KG1 (cell line): ENCODE data around the gene RGS14.
A peak's percentile ranks its signal among the peaks of the same experiment; 100 is the strongest.
"Not testable (repeated sequence)": the region's sequence is repeated elsewhere in the genome, so short reads cannot be mapped to it uniquely, and the experiment has no call there.

Experiments used
- DNase-seq: peaks from one replicate; lab custom pipeline; 2025; lab: John Stamatoyannopoulos, UW

The RGS14 gene

DNA sequence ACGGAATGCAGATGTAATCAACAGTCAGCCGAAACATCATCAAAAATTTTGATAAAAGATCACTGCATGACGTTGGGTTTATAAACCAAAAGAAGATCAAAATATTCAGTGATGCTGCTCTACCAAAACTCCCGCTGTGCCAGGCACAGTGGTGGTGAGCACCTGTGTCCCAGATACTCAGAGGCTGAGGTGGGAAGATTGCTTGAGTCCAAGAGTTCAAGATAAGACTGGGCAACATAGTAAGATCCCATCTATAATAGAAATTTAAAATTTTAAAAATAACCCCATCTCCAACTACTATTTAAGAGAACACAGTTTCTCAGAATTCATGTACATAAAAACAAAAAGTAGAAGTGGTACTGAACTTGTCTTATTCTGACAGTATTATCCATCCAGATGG lies 10.0 kb upstream of the RGS14 start:
- no peak for DNase-seq

DNA sequence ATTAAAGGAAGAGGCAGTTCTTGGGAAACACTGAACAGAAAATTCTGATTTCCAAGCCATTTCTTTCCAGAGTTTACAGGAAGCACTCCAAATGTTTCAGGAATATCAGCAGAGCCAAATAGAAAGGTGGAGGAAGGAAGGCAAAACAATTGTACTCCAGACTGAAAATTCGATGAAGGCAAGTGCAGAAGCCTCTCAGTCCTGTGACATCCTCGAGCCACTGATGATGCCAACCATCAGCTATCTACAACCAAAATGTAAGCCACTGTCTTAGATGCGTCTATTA lies 8.4 kb upstream of the RGS14 start:
- DNase-seq, result no peak

DNA sequence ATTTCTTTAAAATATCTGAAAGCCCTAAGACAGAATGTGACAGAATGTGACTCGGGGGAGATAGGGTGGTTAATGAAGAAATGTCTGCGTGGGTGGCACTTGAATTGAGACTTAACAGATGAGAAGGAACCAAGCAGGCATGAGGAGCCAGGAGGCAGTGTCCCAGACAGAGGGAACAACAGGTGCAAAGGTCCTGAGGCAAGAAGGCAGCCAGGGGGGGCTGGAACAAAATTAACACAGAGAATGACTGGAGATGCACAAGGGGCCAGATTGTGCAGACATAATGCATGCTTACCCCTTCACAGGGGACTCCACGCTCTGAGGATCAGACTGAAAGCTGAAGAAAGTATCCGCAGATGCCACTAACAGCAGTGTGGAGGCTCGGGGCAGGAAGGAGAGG lies 8.0 kb upstream of the RGS14 start:
- no peak for DNase-seq

DNA sequence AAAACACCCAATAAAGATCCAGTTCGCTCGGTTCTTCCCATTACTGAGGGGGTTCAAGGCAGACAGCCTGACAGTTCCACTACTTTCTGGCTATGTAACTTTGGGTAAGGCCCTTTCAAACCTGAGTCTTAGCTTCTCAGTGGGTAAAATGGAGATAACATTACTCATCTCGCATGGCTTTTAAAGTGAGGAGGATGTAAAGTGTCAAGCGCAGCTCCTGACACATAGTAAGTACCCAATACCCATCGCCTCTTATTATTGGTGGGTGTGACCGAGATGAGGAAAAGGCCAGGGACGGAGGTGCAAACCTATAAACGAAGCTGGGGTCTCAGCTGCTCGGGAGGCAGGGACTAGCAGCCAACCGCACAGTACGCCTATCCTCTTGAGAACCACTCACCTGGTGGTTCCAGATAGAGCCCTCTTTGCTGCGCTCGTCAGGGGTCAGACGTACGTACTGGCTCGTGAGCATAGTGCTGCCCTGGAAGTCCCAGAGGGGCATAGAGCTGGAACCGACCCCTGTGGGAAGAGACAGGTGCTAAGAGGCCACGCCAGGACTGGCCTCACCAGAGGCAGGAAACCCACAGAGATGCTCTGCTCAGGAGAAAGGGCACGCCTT lies 6.8 kb upstream of the RGS14 start:
- no peak for DNase-seq

DNA sequence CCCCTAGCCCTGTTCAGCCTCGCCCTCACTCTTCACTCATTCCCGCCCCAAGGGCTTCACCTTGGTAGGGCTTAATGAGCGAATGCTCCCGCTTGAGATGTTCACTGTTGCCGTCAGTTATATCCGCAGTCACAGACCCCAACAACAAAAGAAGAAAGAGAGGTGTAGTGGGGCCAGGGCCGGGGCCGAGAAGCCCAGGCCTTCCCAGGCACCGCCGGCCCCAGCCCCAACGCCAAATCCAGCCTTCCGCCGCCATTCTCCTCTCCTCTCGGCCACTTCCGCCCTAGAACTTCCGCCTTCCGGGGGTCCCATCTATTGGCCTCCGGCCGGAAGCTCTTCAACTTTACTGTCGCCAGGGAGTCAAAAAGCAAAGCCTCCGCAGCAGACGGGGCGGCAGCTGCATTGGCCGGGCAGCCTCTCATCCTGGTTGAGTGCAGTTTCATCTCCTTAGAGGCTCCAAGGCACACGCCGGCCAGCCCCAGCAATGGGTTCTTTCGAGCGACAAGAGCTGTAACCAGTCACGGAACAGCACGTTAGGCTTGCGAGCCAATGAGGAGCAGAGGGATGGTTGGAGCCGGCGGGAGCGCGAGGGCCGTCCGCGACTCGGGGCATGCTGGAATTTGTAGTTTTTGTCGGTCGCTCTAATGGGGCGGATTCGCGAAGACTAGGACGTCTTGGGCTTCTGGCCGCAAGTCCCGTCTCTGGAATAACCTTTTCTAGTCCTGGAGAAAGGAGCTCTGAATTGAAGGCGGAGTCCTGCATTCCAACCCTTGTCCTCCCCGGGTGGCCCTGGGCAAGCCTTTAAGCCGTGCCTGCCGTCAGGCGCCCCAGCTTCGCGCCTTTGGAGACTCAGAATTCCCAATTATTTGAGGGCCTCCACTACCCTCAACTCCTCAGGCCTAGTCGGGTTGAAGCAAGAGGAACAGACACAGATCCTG lies 6.1 kb upstream of the RGS14 start, which contains the start of gene LMAN2:
TSS of gene LMAN2 (minus strand) at position 277 of the 938 bp plus-strand sequence. CDS start at position 256, 21 bp downstream.
- peak; percentile 97 for DNase-seq

DNA sequence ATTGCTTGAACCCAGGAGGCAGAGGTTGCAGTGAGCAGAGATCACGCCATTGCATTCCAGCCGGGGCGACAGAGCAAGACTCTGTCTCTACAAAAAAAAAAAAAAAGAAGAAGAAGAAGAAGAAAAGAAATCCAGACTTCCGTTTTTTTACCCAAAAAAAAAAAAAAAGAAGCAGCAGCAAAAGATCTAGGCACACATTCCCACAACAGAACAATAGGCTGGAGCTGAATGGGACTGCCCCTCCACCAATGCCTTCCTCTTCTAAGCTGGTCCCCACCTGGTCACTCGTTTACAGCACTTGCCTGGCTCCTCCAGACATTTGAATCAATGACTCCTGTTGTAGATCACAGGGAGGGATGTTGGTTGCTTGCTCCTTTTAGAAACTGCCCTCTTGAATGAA lies 4.6 kb upstream of the RGS14 start:
- no peak for DNase-seq

DNA sequence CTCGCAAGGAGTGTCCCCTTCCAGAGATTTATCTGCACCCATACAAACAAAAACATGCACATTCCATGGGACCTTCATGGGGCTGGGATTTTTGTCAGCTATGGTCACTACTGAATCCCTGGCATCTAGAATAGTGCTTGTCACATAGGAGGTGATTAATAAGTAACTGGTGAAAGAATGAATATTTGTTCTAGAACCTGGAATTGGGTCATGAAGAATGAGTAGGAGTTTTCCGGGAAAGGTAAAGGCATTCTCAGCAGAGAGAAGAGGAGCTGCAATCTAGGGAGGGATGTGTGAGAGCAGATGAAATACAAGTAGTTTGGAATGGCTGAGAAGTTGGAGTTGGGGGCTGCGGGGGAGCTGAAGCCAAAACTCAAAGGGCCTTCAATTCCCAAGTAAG lies 3.5 kb upstream of the RGS14 start:
- DNase-seq, result no peak

DNA sequence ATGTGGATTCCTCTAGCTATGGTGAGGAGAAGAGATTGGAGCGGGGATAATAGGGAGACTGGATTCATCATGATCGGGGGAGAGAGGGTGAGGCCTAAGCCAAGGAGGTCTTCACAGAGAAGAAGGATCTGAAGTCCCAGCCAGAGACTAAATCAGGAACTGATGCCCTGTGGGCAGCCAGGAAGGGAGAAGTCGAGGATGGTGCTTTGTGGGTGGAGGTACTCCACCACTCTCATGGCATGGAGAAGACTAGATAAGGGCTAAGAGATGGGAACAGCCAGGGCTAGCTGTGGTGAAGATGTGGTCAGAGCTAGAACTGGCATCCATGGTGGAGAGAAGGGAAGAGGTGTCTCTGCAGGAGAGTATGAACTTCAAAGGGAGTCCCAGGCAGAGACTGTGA lies 3.0 kb upstream of the RGS14 start:
- no peak for DNase-seq

DNA sequence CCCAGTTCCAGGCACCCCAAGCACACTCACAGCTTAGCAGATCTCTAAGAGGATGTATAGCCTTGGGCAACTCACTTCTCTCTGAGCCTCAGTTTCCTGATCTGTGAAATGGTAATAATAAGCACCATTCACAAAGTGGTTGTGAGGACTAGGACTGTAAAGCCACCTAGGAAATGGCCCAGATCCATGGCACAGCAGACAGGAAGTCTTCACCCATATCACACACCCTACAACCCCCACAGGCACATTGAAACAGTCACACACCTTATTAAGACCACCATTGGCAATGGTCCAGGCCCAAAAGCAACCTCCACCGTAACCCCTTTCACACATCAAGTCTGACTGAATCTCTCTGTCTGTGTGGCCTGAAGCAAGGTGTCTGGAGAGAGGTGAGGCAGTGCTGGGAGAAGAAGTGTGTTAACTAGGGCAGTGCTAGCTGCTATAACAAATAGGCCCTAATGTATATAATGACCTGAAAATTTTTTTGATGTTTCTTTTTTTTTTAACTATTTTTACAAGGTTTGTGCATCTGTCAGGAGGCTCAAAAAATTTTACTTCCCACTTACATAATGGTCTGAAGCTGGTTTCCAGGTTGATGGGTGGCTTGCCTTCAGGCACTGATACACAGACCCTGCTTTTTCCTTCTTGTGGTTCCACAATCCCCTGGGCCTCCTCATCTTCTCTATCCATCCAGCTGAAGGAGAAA lies 2.4 kb upstream of the RGS14 start:
- DNase-seq, result no peak

DNA sequence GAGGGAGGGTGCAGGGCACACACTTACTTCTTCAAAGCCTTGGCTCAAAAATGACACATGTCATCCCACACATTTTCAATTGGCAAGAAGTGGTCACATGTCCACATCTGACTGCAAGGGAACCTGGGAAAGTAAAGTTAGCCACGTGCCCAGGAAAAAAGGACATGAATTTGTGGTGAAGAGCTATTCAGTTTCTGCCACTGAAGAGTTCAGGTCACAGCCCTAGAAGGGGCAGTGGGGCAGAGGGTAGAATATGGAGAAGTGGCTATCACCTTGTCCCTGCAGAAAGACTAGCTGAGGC lies 1.9 kb upstream of the RGS14 start:
- no peak for DNase-seq

DNA sequence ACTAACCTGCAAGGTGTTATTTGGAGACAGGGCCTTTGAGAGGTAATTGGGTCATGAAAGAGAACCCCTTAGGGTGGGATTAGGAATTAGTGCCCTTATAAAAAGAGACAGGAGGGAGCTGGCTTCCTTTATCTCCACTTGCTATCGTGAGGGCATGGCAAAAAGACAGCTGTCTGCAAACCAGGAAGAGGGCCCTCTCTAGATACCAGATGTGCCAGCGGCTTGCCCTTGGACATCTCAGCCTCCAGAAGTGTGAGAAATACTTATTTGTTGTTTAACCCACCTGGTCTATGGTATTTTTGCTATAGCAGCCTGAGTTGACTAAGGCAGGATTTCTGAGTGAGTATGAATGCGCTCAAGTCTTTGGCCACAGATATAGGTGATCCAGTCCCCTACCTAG lies 978 bp upstream of the RGS14 start:
- peak; percentile 45 for DNase-seq

DNA sequence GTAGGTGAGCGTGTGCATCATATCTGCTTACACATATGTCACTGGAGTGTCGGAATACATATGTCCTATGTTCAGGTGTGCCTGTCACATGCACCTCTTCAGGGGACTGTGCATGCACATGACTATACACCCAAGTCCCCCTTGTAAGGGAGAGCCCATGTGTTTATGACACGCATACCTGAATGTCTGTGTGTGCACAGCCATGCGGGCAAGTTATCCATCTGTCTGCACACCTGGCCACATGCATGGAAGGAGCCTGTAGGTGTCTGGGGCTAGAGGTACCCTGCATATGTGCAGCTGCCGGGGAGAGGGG lies 622 bp upstream of the RGS14 start:
- DNase-seq, result no peak

DNA sequence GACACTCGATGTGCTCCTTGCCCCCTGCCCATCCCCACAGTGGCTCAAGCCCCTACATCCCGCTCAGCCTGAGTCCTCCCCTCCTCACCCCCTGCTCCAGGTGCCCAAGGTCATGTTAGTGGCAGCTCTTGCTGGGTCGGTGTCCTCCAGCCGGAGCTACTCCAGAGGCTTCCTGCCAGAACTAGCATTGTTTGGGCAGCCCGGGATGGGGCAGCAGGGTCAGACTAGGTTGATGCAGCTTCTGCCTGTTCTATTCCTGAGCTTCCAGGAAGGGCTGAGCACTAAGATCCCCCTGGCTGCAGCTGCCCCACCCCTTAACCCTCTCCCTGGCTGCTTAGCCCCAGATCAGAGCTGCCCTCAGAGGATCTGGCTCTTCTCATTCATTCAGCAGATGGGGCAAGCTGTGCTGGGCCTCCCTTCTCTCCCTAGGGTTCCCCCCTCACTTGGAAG lies 671 bp downstream of the RGS14 start:
- DNase-seq, result no peak

DNA sequence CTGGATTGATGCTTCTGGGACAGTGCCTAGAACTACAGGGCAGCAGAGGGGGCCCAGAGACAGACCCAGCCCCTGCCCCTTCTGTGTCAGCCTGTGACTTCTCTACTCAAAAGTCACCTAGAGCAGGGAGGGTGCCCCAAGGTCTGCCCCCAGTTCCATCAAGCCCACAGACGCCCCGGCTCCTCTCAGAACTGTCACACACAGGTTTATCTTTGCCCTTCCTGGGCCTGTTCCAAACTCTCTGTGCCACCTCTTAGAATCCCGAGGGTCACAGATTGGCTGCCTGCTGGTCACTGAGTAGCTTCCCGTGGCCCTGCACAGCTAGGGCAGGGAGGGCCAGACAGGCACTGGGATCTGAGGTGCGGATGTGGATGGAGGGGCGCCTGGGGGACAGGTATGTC lies 1.7 kb downstream of the RGS14 start:
- no peak for DNase-seq

DNA sequence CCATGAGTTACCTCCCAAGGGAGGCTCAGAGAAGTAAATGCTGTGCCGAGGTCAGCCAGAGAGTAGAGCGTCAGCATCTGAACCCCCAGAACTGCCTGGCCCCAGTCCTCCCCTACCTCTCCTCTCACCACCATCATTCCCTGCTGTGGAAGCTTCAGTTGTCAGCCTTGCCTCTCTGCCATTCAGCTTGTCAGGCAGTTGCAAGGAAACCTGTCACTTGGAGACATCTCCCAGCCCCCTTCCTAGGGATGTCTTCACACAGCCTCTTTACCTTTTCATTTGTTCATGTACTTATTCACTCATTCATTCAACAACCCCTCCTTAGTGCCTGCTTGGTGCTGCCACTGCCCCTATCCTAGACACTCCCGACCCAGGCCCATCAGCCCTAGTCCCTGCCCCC lies 2.1 kb downstream of the RGS14 start:
- DNase-seq, result no peak

DNA sequence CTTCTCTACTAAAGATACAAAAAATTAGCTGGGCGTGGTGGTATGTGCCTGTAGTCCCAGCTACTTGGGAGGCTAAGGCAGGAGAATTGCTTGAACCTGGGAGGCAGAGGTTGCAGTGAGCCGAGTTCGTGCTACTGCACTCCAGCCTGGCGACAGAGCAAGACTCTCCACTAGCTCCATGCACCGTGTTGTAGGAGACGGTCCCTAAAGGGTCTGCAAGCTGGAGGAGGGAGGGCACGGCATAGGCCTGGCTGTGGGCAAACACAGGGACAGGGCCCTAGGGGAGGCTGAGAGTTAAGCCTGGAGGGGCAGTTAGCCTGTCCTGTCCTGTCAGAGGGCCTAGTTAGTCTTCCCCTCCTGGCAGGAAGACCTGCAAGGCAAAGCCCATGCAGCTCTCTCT lies 3.0 kb downstream of the RGS14 start:
- not testable (repeated sequence) for DNase-seq

DNA sequence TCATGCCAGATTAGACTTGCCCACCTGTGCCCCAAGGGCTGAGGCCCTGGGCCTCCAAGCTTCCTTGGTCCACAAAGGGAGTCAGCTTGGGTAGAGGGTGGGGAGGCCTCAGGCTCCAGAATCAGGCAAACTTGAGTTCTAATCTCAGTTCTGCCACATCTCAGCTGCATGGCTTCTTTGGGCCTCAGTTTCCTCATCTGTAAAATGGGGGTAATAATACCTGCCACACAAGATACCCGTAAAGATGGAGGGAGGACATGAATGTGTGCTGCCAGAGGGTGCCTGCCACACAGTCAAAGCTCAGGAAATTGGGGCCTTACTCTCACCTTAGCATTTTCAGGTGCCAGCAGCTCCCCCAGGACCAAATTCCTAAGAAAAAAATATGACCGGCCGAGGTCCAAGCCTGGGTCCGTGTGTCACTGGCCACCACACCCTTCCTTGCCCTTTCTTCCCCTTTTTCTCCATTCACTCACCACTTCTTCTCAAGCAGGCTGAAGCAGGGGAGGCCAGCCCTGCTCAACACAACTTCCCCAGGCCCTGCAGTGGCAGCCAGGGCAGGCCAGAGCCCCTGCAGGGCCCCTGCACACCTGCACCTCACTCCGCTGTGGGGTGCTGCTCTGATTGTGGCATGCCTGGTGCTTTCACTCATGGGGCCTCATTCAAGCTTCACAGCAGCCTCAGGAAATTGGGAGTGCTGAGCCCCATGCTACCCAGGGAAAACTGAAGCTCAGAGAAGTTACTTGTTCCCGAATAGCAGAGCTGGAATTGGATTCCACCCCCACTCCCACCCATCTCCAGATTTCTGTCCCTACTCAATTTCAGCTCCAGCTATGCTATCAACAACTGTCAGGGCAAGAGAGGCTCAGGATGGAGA lies 3.9 kb downstream of the RGS14 start:
- DNase-seq, result no peak

DNA sequence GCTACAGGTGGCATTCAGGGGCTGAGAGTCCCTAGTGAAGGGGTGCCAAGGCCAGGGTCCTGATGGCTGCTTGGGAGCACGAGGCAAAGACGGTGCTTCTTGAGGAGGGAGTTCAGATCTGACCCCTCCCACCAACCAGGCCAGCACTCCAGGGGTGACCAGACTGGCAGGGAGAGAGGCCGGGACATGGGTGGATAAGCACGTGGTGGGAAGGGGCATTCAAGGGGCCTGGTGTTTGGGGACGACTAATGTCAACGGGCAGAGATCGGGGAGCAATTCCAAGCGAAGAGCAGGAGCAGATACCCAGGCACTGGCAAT lies 4.5 kb downstream of the RGS14 start:
- DNase-seq, result no peak

DNA sequence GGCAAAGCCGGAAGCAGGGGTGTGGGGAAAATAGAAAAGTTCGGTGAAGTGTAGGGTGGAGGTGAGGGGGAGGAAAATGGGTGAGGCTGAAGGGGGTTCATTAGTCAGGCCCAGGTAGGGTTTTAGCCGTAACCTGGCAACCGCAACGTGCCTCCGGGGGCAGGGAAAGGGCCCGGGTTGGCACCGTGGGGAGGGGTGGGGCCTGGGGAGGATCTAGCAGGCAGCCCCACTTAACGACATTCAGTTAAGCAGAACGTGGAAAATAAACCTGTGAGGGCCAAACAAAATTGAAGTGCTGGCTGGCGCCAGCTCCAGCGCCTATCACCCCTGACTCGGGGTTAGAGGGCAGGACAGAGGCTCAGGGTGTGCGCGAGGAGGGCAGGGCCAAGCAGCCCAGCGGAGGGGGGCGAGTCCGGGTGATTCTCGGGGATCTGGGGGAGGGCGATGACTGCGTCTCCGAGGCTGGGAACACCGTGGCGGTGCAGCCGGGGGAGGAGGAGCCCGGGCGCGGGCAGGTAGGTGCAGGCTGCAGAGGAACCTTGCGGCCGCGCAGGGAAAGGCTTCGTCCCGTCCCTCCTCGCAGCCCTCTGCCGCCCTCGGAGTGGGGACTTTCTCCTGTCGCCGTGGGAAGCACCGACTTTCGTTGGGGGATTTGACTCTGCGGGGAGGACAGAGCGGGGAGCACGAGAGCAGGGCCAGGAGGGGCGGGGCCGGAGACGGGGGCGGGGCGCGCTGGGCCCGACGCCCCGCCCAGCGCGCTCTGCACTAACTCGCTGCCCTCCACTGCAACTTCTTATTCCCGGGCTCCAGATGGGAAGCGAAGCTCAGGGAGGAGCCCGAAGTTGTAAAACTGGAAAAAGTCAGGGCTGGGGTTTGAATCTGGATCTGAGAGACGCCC lies 5.1 kb downstream of the RGS14 start:
- no peak for DNase-seq

DNA sequence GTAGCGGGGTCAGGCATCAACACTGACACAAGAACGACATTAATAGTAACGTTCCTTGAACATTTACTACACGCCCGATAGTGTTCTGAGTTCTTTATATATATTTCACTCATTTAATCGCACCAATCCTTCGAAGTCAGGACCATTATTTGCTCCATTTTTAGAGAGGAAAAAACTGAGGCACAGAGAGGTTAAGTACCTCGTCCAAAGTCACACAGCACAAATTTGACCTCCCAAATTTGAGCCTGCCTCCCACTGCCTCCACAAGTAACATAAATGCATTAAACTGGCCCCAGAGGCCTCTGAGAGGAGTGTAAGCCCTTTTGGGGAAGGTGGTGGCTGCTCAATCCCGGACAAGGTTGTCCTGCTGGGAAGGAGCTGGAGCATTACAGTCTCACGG lies 5.8 kb downstream of the RGS14 start:
- no peak for DNase-seq

DNA sequence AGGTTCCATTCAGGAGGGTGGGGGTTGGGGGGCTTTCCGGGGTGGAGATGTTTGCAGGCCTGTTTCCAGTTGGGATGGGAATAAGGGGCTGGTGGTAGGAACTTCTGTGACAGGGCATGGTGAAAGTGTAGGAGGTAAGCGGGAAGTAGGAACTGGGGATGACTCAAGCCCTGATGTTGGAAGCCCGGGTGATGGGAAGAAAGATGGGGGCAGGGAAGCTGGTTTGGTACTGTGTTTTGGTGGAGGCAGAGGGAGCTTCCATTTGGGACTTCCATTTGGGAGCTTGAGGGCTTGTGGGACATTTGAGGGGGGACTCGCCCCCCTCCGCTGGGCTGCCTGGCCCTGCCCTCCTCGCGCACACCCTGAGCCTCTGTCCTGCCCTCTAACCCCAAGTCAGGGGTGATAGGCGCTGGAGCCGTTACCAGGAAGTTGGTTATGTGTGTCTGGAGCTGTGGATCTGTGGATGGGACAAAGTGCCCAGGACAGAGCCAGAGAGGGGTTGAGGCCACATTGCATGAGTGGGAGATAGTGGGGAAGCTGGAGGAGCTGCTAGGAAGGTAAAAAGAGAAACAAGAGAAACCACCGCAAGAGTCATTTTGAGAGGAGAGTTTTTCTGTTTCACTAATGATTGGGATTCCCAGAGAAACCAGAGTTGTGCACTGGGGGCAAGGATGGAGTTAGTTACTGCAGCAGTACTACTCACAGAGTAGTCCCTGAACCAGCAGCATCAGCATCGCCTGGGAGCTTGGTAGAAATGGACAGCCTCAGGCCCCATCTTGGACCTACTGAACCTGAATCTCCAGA lies 6.6 kb downstream of the RGS14 start:
- no peak for DNase-seq
